GM21423 (cell line): ENCODE results near the gene IL10RA.

Experiments
- ATAC-seq: cut with Tn5 transposase; IDR thresholded peaks from one replicate; pipeline ENCODE4 v1.9.1; 2021; ENCODE audit warnings: mild to moderate bottlenecking, moderate library complexity; ENCODE audit not compliant: unreplicated experiment

IL10RA gene

GRCh38 chr11:118042796-118043195 is 56.6 kb downstream of the IL10RA start:
- ATAC-seq, result no peak

GRCh38 chr11:118045191-118045590 is 59.0 kb downstream of the IL10RA start:
- no peak for ATAC-seq

GRCh38 chr11:118046051-118046963 is 60.1 kb downstream of the IL10RA start:
- no peak for ATAC-seq

- ATAC-seq, result no peak
Measured at GRCh38 chr11:118046964-118047700, 60.9 kb downstream of the IL10RA start.

GRCh38 chr11:118047749-118048148 is 61.6 kb downstream of the IL10RA start:
- ATAC-seq, result no peak

- no peak for ATAC-seq
Measured at GRCh38 chr11:118048472-118049370, 62.5 kb downstream of the IL10RA start.

- no peak for ATAC-seq
Measured at GRCh38 chr11:118049771-118050170, 63.6 kb downstream of the IL10RA start.

- ATAC-seq, result no peak
Measured at GRCh38 chr11:118050208-118050891, 64.2 kb downstream of the IL10RA start.
